ENCODE data around the gene ST8SIA5. TPM values are rescaled to one million over a fixed set of nuclear protein-coding genes. Genes with fewer than 3 reads are reported as not detected.

The ST8SIA5 gene
- total and polyA plus RNA-seq, 2 experiments from 2014 or later, result not detected

DNA sequence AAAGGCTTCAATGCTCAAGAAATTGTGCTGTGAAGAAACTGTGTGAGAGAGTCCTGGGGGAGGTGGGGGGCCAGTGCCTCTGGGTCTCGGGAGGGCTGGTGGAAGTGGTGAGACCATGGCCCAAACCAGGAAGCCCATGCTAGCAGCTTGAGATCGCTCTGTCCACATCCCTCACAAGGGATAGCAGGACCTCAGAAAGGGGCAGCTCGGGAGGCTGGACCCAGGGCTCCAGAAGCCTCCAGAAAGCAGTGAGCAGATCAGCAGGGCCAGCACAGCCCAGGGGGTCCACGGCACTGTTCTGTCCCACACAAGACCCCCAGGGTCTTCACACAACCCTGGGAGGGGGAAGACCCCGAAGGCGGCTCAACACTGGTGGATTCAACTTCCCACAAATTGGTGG lies 24.1 kb downstream of the ST8SIA5 start:
- Histone ChIP-seq H3K36me3 (ENCODE audit: low read depth) (no peaks in the 10 kb centered on the region), H3K9me2 (ENCODE audit: insufficient read depth) (no peaks in the 10 kb centered on the region), H3K4me3 (no peak overlapping the region), H3K79me2 (ENCODE audit: insufficient read depth) (no peaks in the 10 kb centered on the region), H3F3A (ENCODE audit: insufficient read depth) (no peaks in the 10 kb centered on the region), H4K20me1 (ENCODE audit: insufficient read depth) (no peaks in the 10 kb centered on the region), H3K27me3 (replicated peaks; ENCODE audit: insufficient read depth) (peaks cover 4% of the 10 kb centered on the region), H3K9me3 (ENCODE audit: low read depth) (no peaks in the 10 kb centered on the region), H3K9ac (no peak overlapping the region), H3K4me2 (ENCODE audit: unreplicated experiment) (no peak overlapping the region), H2AFZ (no peak overlapping the region), H3K27ac (no peak overlapping the region), H3K4me1 (ENCODE audit: insufficient read depth) (no peaks in the 10 kb centered on the region)
- no peak for DNase-seq
- in situ Hi-C loops (cut with MboI), result no loop called here
- WGBS, 2 experiments (ENCODE audit: low coverage in 1 of 2, low lambda C conversion rate in 2 of 2, missing lambda C conversion rate in 2 of 2), result 49% methylated on average over 6 of the region's 6 CpGs
- no peak for TF ChIP-seq EZH2phosphoT487 (IDR thresholded peaks at IDR 0.05; ENCODE audit: insufficient read depth, low read depth)
- no peak for TF ChIP-seq EZH2 (IDR thresholded peaks at IDR 0.05; ENCODE audit: insufficient read depth, poor library complexity, severe bottlenecking)

DNA sequence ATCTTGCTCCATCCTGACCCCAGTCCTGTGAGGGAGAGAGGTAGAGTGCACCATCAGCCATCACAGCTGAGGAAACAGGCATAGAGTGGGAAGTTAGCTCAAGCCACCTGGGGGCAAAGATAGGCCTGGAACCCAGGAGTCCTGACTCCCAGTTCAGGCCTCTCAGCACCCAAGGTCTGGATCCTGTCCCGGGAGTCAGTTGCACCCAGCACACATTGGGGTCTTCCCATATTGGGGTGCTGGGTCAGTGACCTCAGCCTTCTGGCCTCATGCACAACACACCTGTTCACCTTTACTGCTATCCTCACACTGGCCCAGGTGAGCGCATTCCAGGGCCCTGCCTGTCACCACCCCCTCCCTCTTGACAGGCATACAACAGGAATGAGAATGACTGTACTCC lies 24.7 kb downstream of the ST8SIA5 start:
- TF ChIP-seq EZH2phosphoT487 (IDR thresholded peaks at IDR 0.05; ENCODE audit: insufficient read depth, low read depth) (no peak), EZH2 (IDR thresholded peaks at IDR 0.05; ENCODE audit: insufficient read depth, poor library complexity, severe bottlenecking) (no peak)
- in situ Hi-C loops (cut with MboI), result no loop called here
- DNase-seq, result no peak
- Histone ChIP-seq H3F3A (ENCODE audit: insufficient read depth) (no peaks in the 10 kb centered on the region), H3K4me2 (ENCODE audit: unreplicated experiment) (no peak overlapping the region), H3K79me2 (ENCODE audit: insufficient read depth) (no peaks in the 10 kb centered on the region), H3K4me3 (no peak overlapping the region), H3K27ac (no peak overlapping the region), H3K4me1 (ENCODE audit: insufficient read depth) (no peaks in the 10 kb centered on the region), H3K36me3 (ENCODE audit: low read depth) (no peaks in the 10 kb centered on the region), H3K27me3 (replicated peaks; ENCODE audit: insufficient read depth) (peaks cover 4% of the 10 kb centered on the region), H3K9me2 (ENCODE audit: insufficient read depth) (no peaks in the 10 kb centered on the region), H2AFZ (no peak overlapping the region), H3K9me3 (ENCODE audit: low read depth) (no peaks in the 10 kb centered on the region), H3K9ac (no peak overlapping the region), H4K20me1 (ENCODE audit: insufficient read depth) (no peaks in the 10 kb centered on the region)
- WGBS, 2 experiments (ENCODE audit: low coverage in 1 of 2, low lambda C conversion rate in 2 of 2, missing lambda C conversion rate in 2 of 2), result 35 to 48% methylated on average over 2 of the region's 2 CpGs

- no peak overlapping the region for H2AFZ ChIP-seq
- DNase-seq, result no peak
- no peaks in the 10 kb centered on the region for H4K20me1 ChIP-seq (ENCODE audit: insufficient read depth)
- TF ChIP-seq EZH2 (IDR thresholded peaks at IDR 0.05; ENCODE audit: insufficient read depth, poor library complexity, severe bottlenecking) (no peak), EZH2phosphoT487 (IDR thresholded peaks at IDR 0.05; ENCODE audit: insufficient read depth, low read depth) (no peak)
- H3K9me2 ChIP-seq (ENCODE audit: insufficient read depth), result no peaks in the 10 kb centered on the region
- 44 to 45% methylated on average over 8 of the region's 8 CpGs for WGBS, 2 experiments (ENCODE audit: low coverage in 1 of 2, low lambda C conversion rate in 2 of 2, missing lambda C conversion rate in 2 of 2)
- no peaks in the 10 kb centered on the region for H3F3A ChIP-seq (ENCODE audit: insufficient read depth)
- H3K9me3 ChIP-seq (ENCODE audit: low read depth), result no peaks in the 10 kb centered on the region
- H3K36me3 ChIP-seq (ENCODE audit: low read depth), result no peaks in the 10 kb centered on the region
- no peak overlapping the region for H3K27ac ChIP-seq
- H3K4me3 ChIP-seq, result no peak overlapping the region
- H3K4me2 ChIP-seq (ENCODE audit: unreplicated experiment), result no peak overlapping the region
- H3K79me2 ChIP-seq (ENCODE audit: insufficient read depth), result no peaks in the 10 kb centered on the region
- in situ Hi-C loops (cut with MboI), result no loop called here
- H3K9ac ChIP-seq, result no peak overlapping the region
- no peaks in the 10 kb centered on the region for H3K4me1 ChIP-seq (ENCODE audit: insufficient read depth)
- peaks cover 4% of the 10 kb centered on the region for H3K27me3 ChIP-seq (replicated peaks; ENCODE audit: insufficient read depth)
These were observed 25.5 kb downstream of the ST8SIA5 start for GRCh38 chr18:46731316-46731715.

DNA sequence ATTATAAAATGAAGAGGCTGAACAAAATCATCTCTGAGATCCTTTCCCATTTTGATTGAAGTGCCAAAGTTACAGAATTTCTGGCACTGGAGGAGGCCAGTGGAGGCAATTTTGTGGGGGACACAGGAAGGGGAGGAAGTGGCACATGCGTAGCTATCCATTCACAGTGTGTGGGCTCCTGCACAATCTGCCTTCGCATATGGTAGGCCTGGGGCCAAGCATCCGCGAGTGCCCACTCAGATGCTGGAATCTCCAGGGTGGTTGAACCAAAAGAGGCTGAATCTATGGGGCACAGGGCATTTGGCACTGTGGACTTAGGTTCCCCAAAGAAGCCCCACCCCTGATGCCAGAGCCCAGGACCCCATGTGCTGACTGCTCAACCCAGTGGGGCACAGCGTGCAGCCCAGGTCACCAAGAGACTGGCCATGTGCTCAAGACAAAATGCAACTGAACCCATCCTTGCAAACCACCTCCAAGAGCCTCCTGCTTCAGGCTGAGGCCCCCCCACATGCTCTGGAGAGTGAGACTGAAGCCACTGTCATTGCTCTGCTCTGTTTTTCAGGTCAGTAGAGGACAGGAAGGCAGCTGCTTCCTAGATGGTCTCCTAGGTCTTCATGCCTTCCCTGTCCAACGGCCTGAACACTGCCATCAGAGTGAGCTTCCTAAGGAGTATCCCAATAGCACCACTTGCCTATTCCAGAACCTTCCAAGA lies 28.5 kb downstream of the ST8SIA5 start:
- Histone ChIP-seq H3K4me3 (no peak overlapping the region), H3K9ac (no peak overlapping the region), H3K4me2 (ENCODE audit: unreplicated experiment) (no peak overlapping the region), H2AFZ (no peak overlapping the region), H3K36me3 (ENCODE audit: low read depth) (no peaks in the 10 kb centered on the region), H3K27ac (no peak overlapping the region), H3K27me3 (replicated peaks; ENCODE audit: insufficient read depth) (no peaks in the 10 kb centered on the region; the same call in none of the 2 replicates), H3K4me1 (ENCODE audit: insufficient read depth) (no peaks in the 10 kb centered on the region), H3K79me2 (ENCODE audit: insufficient read depth) (no peaks in the 10 kb centered on the region), H4K20me1 (ENCODE audit: insufficient read depth) (no peaks in the 10 kb centered on the region), H3F3A (ENCODE audit: insufficient read depth) (no peaks in the 10 kb centered on the region), H3K9me2 (ENCODE audit: insufficient read depth) (no peaks in the 10 kb centered on the region), H3K9me3 (ENCODE audit: low read depth) (no peaks in the 10 kb centered on the region)
- 57 to 60% methylated on average over 6 of the region's 6 CpGs for WGBS, 2 experiments (ENCODE audit: low coverage in 1 of 2, low lambda C conversion rate in 2 of 2, missing lambda C conversion rate in 2 of 2)
- TF ChIP-seq EZH2 (IDR thresholded peaks at IDR 0.05; ENCODE audit: insufficient read depth, poor library complexity, severe bottlenecking) (no peak), EZH2phosphoT487 (IDR thresholded peaks at IDR 0.05; ENCODE audit: insufficient read depth, low read depth) (no peak)
- in situ Hi-C loops (cut with MboI), result no loop called here
- DNase-seq, result no peak

Measured in GM23248 (cell line).